Endothelial cell of umbilical vein (primary cell): ENCODE data around the gene DPP7.

Experiments
- CTCF ChIP-seq, 2 donors: IDR thresholded peaks; 1 replicate in 1 of 2; 2 replicates in 1 of 2; pipeline ENCODE4 v1.5.1; 2011; ENCODE audit warnings: low read length in 2 of 2, mild to moderate bottlenecking in 2 of 2, moderate library complexity in 2 of 2, control low read depth in 1 of 2, inconsistent platforms in 1 of 2, low read depth in 1 of 2; ENCODE audit not compliant: insufficient read depth in 1 of 2; ENCODE audit errors: extremely low read depth in 1 of 2
- EZH2 ChIP-seq: IDR thresholded peaks from 2 replicates; pipeline ENCODE4 v1.6.1; 2012; ENCODE audit warnings: borderline replicate concordance, low read depth, mild to moderate bottlenecking, moderate library complexity, low read length, inconsistent platforms; ENCODE audit not compliant: severe bottlenecking
- FOS ChIP-seq: IDR thresholded peaks from 2 replicates; pipeline ENCODE4 v1.6.1; 2011; ENCODE audit warnings: mild to moderate bottlenecking, low read length, moderate library complexity, borderline replicate concordance; ENCODE audit not compliant: insufficient read depth
- GATA2 ChIP-seq: IDR thresholded peaks from 2 replicates; pipeline ENCODE4 v1.7.0; 2011; ENCODE audit warnings: low read depth, mild to moderate bottlenecking, moderate library complexity, mixed read lengths, low read length; ENCODE audit not compliant: insufficient read length, insufficient read depth
- JUN ChIP-seq: IDR thresholded peaks from 2 replicates; pipeline ENCODE4 v1.6.1; 2011; ENCODE audit warnings: borderline replicate concordance, low read depth; ENCODE audit not compliant: insufficient read length, insufficient read depth
- MAX ChIP-seq: IDR thresholded peaks from 2 replicates; pipeline ENCODE4 v1.6.1; 2011; ENCODE audit not compliant: insufficient read depth, insufficient read length
- MYC ChIP-seq: IDR thresholded peaks from one replicate; pipeline ENCODE4 v1.6.1; 2011; ENCODE audit warnings: mild to moderate bottlenecking, low read depth, low read length
- POLR2A ChIP-seq: IDR thresholded peaks from 2 replicates; pipeline ENCODE4 v1.6.1; 2012; ENCODE audit warnings: low read depth, mild to moderate bottlenecking, control low read depth, low read length

GRCh38 chr9:137127301-137128157 lies 13.0 kb upstream of the DPP7 start:
- TF ChIP-seq POLR2A (no peak), MAX (no peak), CTCF (IDR thresholded peaks at IDR 0.05; ENCODE audit: extremely low read depth in 1 of 2, insufficient read depth in 1 of 2, low read depth in 1 of 2, low read length in 2 of 2) (no peak), EZH2 (no peak), JUN (no peak), FOS (no peak), MYC (no peak), GATA2 (no peak)
